Parathyroid adenoma (tissue), 2 donors: ENCODE results near the gene TOP3B.

Experiments used
- H2AFZ ChIP-seq: fragments of 300-600 bp; sonication (generic); one replicate; pipeline ENCODE4 v1.7.0; 2017; ENCODE audit warnings: antibody characterized with exemption, mild to moderate bottlenecking
- H3K27ac ChIP-seq: fragments of 300-600 bp; sonication (generic); one replicate; pipeline ENCODE4 v1.7.0; 2017
- H3K27me3 ChIP-seq: fragments of 300-600 bp; sonication (generic); one replicate; pipeline ENCODE4 v1.7.0; 2017; ENCODE audit warnings: low read length; ENCODE audit not compliant: control insufficient read depth, insufficient read depth
- H3K36me3 ChIP-seq: fragments of 300-600 bp; sonication (generic); one replicate; pipeline ENCODE4 v1.7.0; 2017; ENCODE audit warnings: low read length; ENCODE audit not compliant: control insufficient read depth, insufficient read depth
- H3K4me1 ChIP-seq: fragments of 300-600 bp; sonication (generic); one replicate; pipeline ENCODE4 v1.7.0; 2017; ENCODE audit warnings: control low read depth
- H3K4me2 ChIP-seq: fragments of 300-600 bp; sonication (generic); one replicate; pipeline ENCODE4 v1.7.0; 2017; ENCODE audit warnings: low read length
- H3K4me3 ChIP-seq: fragments of 300-600 bp; sonication (generic); one replicate; pipeline ENCODE4 v1.7.0; 2017; ENCODE audit warnings: low read depth, low read length
- H3K79me2 ChIP-seq: fragments of 300-600 bp; sonication (generic); one replicate; pipeline ENCODE4 v1.7.0; 2017; ENCODE audit warnings: control low read depth
- H3K9ac ChIP-seq: fragments of 300-600 bp; sonication (generic); one replicate; pipeline ENCODE4 v1.7.0; 2017; ENCODE audit warnings: mild to moderate bottlenecking
- H3K9me3 ChIP-seq: fragments of 300-600 bp; sonication (generic); one replicate; pipeline ENCODE4 v1.7.0; 2017; ENCODE audit warnings: low read length; ENCODE audit not compliant: control insufficient read depth
- TF ChIP-seq, protein P1 (sequence below): fragments of 300-600 bp; sonication (generic); IDR thresholded peaks from one replicate; pipeline ENCODE4 v1.7.0; 2017; ENCODE audit warnings: antibody characterized with exemption, mild to moderate bottlenecking
- donor health status: primary hyperparathyroidism.

The TOP3B gene

DNA sequence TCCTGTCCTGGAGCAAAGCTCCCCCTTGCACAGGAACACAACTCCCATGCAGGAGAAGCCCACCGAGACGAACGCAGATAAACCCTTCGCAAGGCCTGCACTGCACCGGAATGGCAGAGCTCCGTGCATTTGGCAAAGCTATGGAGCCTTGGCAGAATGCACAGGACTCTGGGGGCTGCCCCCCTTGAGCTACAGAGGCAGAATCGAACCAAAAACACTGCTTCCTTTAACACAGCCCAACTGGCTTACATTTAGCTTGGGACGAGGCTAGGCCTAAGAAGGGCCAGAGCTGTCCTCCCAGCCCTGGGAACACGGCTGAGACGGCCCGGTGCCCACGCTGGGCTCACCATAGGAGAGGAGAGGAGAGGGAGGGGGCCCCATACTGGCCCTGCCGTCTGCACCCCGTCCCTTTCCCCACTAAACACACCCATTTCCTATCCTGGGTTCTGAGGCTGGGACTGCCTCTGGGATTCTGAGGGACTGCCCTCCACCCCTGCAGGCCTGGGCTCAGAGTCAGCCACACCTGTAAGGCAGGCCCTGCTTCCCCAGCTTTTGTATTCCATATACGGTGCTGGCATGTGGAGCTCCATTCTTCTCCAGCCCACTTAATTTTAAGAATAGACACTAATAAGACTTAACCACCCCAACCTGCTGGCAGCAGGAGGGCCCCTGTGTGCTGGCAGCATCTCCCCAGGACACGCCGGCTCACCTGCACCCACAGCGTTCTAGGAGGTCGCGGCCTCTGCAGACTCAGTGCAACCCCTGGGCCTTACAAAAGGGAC lies 62.9 kb downstream of the TOP3B start:
- Histone ChIP-seq H3K36me3 (no peaks in the 10 kb centered on the region), H3K9ac (no peak overlapping the region), H3K79me2 (no peaks in the 10 kb centered on the region), H3K4me2 (no peak overlapping the region), H3K9me3 (no peaks in the 10 kb centered on the region), H3K4me1 (no peaks in the 10 kb centered on the region), H3K27me3 (no peaks in the 10 kb centered on the region), H3K4me3 (no peak overlapping the region), H3K27ac (no peak overlapping the region), H2AFZ (no peak overlapping the region)
- TF ChIP-seq, protein P1, sequence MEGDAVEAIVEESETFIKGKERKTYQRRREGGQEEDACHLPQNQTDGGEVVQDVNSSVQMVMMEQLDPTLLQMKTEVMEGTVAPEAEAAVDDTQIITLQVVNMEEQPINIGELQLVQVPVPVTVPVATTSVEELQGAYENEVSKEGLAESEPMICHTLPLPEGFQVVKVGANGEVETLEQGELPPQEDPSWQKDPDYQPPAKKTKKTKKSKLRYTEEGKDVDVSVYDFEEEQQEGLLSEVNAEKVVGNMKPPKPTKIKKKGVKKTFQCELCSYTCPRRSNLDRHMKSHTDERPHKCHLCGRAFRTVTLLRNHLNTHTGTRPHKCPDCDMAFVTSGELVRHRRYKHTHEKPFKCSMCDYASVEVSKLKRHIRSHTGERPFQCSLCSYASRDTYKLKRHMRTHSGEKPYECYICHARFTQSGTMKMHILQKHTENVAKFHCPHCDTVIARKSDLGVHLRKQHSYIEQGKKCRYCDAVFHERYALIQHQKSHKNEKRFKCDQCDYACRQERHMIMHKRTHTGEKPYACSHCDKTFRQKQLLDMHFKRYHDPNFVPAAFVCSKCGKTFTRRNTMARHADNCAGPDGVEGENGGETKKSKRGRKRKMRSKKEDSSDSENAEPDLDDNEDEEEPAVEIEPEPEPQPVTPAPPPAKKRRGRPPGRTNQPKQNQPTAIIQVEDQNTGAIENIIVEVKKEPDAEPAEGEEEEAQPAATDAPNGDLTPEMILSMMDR, result no peak

DNA sequence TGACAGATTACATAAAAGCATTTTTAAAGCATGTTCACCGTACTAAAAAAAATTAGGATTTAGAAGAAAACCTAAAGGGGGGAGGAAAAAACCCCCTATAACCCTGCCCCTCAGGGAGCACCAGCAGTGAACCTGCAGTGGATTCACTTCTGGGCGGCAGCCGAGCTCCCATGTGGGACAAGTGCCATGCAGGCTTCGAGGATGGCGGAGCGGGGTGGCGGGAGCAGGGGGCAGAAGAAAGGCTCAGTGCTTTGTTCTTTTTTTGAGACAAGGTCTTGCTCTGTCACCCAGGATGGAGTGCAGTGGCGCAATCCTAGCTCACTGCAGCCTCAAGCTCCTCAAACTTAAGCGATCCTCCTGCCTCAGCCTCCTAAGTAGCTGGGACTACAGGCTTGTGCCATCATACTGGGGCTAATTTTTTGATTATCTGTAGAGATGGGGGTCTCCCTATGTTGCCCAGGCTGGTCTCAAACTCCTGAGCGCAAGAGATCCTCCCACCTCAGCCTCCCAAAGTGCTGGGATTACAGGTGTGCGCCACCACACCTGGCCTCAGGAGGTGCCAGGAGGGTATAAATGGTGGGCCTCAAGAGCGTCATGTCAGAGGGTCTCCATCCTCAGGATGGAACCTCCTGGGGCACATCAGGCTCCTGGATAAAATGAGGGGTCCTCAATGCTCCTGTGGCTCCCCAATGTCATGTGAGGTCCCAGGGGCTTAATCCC lies 64.0 kb downstream of the TOP3B start:
- Histone ChIP-seq H3K27me3 (no peaks in the 10 kb centered on the region), H3K27ac (no peak overlapping the region), H3K79me2 (no peaks in the 10 kb centered on the region), H3K36me3 (no peaks in the 10 kb centered on the region), H3K4me2 (no peak overlapping the region), H3K4me3 (no peak overlapping the region), H2AFZ (no peak overlapping the region), H3K9ac (no peak overlapping the region), H3K9me3 (no peaks in the 10 kb centered on the region), H3K4me1 (no peaks in the 10 kb centered on the region)
- TF ChIP-seq, protein P1, result no peak

DNA sequence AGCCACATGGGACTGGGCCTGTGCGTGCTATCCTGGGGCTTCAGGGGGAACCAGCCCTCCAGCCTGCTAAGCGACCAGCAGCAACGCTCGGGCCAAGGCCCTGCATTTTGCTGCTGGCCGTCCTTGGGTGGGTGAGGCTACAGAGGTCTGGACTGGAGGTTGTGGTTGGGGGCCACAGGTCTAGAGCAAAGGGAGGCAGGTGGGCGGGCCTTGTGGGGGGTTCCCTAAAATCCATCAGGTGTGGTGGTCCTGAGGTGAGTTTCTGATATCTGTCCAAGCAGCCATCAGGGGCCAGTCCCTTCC lies 64.7 kb downstream of the TOP3B start:
- Histone ChIP-seq H3K4me1 (no peaks in the 10 kb centered on the region), H3K27ac (no peak overlapping the region), H3K79me2 (no peaks in the 10 kb centered on the region), H3K9ac (no peak overlapping the region), H3K4me2 (no peak overlapping the region), H3K4me3 (no peak overlapping the region), H2AFZ (no peak overlapping the region), H3K9me3 (no peaks in the 10 kb centered on the region), H3K36me3 (no peaks in the 10 kb centered on the region), H3K27me3 (no peaks in the 10 kb centered on the region)
- TF ChIP-seq, protein P1, result no peak

DNA sequence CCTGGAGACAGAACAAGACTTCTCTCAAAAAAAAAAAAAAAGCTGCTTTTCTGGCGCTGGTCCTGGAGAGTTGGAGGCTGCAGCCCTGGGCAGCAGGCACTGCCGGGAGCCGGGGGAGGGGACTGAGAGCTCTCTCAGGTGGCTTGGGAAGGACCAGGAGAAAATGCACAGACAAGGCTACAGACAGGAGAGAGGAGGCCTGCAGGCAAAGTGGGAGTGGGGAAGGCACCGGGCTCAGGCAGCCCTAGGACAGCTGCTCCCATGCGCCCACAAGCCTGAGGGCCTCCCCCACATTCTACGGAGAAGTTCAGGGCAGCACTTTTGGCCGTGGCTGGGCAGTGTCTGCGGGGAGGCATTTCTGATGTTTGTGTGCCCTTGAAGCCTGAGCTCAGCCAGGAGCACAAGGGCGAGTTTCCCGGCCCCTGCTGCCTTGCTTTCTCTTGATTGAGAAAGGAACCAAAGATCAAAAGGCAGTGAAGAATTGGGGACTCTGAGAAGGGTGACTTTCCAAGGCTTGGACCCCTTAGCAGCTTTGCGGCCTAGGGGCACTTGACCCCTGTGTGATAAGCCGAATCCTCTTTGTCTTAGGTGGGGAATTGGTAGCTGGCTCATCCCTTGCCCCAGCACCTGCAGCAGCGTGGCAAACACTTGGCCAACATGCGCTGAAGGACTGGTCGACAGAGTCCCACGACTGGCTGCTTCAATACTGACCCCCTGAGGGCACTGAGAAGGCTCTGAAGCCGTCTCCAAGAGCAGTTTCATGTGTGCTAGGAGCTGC lies 65.2 kb downstream of the TOP3B start:
- Histone ChIP-seq H3K4me3 (no peak overlapping the region), H3K36me3 (no peaks in the 10 kb centered on the region), H3K27me3 (no peaks in the 10 kb centered on the region), H3K27ac (no peak overlapping the region), H2AFZ (no peak overlapping the region), H3K4me1 (no peaks in the 10 kb centered on the region), H3K9me3 (no peaks in the 10 kb centered on the region), H3K79me2 (no peaks in the 10 kb centered on the region), H3K9ac (no peak overlapping the region), H3K4me2 (no peak overlapping the region)
- TF ChIP-seq, protein P1, result no peak
